Measurements from ENCODE around the gene MYBBP1A.

The MYBBP1A gene

GRCh38 chr17:4565209-4566141 lies 10.3 kb upstream of the MYBBP1A start:
- no peak overlapping the region for H3K4me3 ChIP-seq (ENCODE audit: low read depth, low read length)

DNA sequence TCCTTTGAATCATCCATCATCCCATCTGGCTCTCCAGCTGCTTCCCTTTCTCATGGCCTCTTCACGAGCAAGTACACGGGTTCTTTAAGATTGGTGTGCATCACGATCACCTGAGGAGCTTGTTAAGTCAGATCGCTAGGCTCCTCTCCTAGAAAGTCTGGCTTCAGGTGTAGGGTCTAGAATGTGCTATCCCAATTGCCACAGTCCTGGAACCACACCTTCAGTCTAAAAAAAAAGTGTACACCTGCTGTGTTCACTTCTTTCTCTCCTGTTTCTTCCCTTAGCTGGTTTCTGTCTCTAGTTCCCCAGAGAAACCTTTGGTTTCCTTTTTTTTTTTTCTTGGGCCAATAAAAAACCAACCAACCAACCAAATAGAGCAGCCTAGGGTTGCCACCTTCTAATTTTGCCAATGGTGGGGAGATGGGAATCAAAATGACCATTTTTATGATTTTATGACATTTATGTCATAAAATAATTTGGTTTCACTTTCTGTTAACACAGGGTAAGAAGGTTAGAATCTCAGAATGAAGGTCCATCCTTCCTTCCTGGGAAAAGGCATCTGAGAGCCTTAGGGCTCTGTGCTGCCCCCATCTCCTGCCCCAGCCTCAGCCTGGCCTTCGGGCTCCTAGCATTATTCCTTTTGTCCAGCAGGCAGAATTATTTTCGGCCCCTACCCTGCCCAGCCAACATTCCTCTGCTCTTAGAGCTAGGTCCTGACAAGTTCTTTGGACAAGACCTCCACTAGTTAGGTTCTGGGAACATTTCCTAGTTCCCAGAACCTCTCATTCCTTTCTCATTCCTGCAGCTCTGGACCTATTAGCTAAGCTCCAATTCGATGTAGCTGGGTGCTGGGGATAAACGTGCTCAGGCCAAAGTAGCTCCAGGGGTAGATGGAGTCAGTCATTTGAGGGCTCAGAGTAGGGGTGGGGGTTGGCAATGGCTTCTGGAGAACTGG lies 7.1 kb upstream of the MYBBP1A start:
- TF ChIP-seq, protein P1, sequence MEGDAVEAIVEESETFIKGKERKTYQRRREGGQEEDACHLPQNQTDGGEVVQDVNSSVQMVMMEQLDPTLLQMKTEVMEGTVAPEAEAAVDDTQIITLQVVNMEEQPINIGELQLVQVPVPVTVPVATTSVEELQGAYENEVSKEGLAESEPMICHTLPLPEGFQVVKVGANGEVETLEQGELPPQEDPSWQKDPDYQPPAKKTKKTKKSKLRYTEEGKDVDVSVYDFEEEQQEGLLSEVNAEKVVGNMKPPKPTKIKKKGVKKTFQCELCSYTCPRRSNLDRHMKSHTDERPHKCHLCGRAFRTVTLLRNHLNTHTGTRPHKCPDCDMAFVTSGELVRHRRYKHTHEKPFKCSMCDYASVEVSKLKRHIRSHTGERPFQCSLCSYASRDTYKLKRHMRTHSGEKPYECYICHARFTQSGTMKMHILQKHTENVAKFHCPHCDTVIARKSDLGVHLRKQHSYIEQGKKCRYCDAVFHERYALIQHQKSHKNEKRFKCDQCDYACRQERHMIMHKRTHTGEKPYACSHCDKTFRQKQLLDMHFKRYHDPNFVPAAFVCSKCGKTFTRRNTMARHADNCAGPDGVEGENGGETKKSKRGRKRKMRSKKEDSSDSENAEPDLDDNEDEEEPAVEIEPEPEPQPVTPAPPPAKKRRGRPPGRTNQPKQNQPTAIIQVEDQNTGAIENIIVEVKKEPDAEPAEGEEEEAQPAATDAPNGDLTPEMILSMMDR (IDR thresholded peaks at IDR 0.05; ENCODE audit: borderline replicate concordance, insufficient read depth, low read depth, low read length) = no peak
- no peak overlapping the region for H3K4me3 ChIP-seq (ENCODE audit: low read depth, low read length)

More at GRCh38 chr17:4565209-4566141, 10.3 kb upstream of the MYBBP1A start:
- TF ChIP-seq, protein P1 (IDR thresholded peaks at IDR 0.05; ENCODE audit: borderline replicate concordance, insufficient read depth, low read depth, low read length) = peak; percentile 77

- TF ChIP-seq, protein P1 (IDR thresholded peaks at IDR 0.05; ENCODE audit: borderline replicate concordance, insufficient read depth, low read depth, low read length) = no peak
- no peak overlapping the region for H3K4me3 ChIP-seq (ENCODE audit: low read depth, low read length)
Measured at GRCh38 chr17:4560837-4561256, 5.7 kb upstream of the MYBBP1A start.

GRCh38 chr17:4560421-4560820 lies 5.2 kb upstream of the MYBBP1A start, which contains the start of gene GGT6:
TSS of gene GGT6 (minus strand) at chr17:4560577. CDS start at chr17:4560521, 56 bp downstream.
- TF ChIP-seq, protein P1 (IDR thresholded peaks at IDR 0.05; ENCODE audit: borderline replicate concordance, insufficient read depth, low read depth, low read length) = no peak
- no peak within 1 kb of the TSS for H3K4me3 ChIP-seq (ENCODE audit: low read depth, low read length)

GRCh38 chr17:4559966-4560365 lies 4.8 kb upstream of the MYBBP1A start:
- no peak overlapping the region for H3K4me3 ChIP-seq (ENCODE audit: low read depth, low read length)
- TF ChIP-seq, protein P1 (IDR thresholded peaks at IDR 0.05; ENCODE audit: borderline replicate concordance, insufficient read depth, low read depth, low read length) = no peak

DNA sequence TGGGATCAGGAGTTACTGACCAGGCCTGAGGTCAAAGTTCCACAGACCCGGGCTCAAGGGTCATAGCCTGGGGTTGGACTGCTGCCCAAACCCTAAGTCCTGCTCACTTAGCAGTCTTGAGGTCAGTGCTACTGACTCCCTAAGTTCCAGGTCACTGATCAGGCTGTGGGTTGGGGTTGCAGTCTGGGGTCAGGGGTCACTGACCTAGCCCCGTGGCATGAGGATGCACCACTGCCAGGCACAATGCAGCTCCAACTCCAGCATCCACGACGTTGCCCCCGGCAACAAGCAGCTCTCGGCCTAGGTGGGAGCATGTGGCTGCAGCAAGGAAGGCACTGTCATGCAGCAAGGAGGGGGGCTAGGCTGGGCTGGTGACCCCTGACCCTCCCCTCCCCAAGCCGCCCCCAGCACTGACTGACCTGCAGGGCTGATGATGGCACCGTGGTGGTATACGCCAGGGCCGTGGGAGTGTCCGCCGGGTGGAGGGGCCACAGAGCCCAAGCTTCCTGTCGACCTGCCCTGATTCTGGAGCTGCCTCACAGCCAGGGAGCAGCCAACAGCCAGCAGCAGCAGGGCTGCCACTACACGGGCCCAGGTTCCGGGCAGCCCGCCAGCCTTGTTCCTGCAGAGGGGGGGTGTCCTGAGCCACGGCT lies 4.1 kb upstream of the MYBBP1A start:
- no peak overlapping the region for H3K4me3 ChIP-seq (ENCODE audit: low read depth, low read length)
- TF ChIP-seq, protein P1 (IDR thresholded peaks at IDR 0.05; ENCODE audit: borderline replicate concordance, insufficient read depth, low read depth, low read length) = no peak

Measured in GM12875 (cell line).